NCI-H146 treated with DMSO at 0.1 percent for 48 hours (cell line): ENCODE results near the gene VRK1.

Experiments
- DNase-seq: peaks from one replicate; lab custom pipeline; 2025; ENCODE audit not compliant: unreplicated experiment; lab: John Stamatoyannopoulos, UW

VRK1 gene

DNA sequence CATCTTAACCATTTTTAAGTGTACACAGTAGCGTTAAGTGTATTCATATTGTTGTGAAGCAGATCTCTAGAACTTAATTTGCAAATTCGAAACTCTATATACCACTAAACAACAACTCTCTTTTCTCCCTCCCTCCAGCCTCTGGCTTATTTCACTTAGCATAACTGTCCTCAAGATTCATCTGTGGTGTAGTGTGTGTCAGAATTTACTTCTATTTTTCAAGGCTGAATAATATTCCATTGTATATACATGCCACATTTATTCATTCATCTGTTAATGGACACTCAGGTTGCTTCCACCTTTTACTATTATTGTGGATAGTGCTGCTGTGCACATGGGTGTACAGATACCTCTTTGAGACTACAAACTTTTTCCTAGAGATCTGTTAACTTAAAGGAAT, 26.5 kb downstream of the VRK1 start:
- DNase-seq = no peak

DNA sequence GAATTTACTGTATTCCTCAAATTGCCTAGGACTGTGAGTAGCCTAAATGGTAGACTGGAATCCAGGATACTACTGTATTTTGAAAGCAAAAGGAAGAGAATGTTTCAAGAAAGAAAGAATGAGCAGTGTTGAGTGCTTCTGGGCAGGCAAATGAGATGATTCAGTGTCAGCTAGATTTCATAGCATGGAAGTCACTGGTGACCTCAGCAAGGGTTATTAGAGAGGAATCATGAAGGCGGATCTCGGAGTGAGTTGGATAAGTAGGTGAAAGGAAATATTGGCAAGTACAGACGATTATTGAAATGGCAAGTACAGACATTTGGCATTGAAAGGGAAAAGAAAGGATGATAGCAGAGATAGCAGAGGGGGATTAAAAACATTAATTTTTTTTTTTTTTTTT, 27.1 kb downstream of the VRK1 start:
- DNase-seq = no peak

DNA sequence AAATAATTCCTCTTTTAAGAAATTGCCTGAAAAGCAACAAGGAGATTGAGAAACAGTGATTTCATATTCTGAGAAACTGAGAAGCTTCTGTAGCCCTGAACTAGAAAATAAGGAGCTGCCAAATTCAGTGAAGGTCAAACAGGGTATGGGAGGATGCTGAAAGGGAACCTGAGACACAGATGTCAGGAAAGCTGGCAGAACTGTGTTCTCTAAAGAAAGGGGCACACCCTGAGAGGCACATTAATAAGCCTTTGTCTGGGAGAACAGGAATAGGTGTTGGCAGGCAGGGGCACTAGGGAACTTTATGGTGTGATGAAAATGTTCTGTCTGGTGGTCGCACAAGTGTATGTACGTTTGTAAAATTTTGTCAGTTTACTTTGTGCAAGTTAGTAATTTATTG, 29.6 kb downstream of the VRK1 start:
- no peak for DNase-seq

DNA sequence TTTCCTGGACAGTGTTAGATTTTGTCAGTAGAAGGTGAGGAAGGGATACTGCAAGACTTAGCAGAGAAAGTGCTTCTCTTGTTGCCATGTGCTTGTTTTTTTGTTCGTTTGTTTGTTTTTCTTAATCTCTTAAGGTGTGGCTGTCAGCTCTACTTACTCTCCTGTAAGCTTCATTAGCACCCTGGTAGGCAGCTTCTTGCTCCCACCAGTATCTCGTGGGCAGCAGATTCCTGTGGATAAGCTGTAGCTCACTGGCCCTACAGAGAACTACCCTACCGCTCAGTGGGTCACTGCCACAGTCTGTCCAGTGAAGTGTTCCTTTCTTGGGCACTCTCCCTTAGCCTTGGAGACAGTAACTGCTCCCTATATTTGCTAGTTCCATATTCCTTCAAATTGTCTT, 30.1 kb downstream of the VRK1 start:
- DNase-seq = no peak

DNA sequence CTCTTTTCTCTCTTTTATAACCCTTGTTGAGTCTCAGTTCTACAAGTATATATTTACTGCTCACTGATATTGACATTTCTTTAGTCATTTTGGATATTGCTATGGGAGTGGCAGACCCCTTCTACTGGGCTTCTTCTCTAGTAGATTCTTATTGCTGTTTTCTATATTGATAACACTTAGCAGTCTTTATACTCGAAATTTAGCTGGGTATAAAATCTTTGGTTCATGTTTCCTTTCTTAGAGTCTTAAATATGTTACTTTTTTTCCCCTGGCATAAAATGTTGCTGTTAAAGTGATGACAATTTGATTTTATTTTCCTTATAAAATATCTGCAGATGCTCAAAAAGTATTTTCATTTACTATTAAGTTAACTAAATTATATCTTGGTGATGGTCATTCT, 32.6 kb downstream of the VRK1 start:
- no peak for DNase-seq

DNA sequence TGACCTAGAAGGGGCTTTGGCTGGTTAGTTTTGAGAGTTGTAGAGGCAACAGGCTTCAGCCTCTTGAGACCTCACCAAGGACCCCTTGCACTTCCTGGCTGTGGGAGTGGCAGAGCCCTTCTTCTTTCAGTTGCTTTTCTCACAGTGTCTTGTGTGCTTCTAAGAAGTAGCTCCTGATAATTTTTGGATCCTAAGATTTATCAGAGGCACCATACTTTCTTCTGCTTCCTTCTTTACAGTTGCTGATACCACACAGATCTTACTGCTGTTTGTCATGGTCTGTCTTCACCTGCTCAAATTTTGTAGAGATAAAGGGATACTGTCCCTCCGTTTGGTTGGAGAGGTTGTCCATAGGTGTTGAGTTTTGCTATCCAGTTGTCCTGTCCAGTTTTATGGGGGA, 33.8 kb downstream of the VRK1 start:
- no peak for DNase-seq

DNA sequence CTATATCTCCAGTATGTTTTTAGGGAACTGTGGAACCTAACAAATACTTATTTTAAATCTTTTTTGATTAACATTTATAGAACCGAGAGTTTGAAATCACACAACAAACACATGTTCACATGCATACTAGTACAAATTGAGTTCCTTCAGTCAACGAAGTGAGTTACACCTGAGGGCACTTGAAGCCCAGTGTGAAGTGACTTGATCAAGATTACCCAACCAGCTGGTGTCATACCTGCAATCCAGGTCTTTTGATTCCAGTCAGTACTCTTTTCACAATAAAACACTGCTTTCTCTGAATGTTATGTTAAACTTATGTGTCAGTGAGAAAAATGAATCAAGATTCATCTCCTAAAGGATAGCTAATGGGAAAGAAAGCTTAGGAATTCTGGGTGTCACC, 35.2 kb downstream of the VRK1 start:
- DNase-seq = no peak

DNA sequence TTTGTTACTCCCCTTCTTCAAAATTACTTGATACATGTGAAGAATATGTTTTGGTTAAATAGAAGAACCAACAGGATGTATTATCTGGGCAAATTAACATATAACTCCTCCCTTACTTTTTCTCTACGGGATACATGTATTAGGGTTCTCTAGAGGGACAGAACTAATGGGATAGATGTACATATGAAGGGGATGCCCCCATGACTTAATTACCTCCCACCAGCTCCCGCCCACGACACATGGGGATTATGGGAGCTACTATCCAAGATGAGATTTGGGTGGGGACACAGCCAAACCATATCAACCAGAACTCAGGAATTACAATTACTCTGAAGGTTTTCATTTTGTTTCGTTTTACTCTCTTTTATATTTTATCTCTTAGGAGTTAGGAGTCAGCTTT, 41.3 kb downstream of the VRK1 start:
- DNase-seq = no peak

DNA sequence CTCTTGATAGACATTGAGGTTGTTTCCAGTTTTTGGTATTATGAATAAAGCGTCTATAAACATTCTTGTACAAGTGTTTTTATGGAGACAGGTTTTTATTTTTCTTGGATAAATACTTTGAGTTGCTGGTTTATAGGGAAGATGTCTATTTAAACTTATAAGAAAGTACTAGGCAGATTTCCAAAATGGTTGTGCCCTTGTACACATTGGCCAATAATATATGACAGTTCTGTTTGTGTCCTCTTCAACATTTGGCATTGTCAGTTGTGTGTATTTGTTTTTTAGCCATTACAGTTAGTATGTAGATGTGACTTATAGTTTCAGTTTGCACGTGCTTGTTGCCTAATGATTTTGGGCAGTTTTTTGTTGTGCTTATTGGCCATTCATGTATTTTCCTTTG, 42.1 kb downstream of the VRK1 start:
- DNase-seq = no peak

DNA sequence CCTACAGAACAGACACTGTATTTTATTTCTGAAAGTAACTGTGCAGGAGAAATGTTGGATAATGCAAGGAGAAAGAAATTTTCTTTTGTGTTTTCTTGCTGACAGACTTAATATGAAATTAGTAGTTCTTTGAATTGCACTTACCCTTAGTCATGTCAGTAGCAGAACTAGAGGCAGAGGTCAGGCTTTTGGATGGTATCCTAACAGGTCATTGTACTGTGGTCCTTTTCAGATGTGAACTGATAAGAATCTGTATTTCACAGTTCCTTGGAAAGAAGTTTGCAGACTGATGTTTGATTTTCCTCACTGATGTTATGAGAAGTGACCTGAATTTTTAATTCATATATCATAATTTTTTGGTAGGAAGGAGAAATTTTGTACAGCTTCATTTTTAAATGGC, 46.0 kb downstream of the VRK1 start:
- no peak for DNase-seq

DNA sequence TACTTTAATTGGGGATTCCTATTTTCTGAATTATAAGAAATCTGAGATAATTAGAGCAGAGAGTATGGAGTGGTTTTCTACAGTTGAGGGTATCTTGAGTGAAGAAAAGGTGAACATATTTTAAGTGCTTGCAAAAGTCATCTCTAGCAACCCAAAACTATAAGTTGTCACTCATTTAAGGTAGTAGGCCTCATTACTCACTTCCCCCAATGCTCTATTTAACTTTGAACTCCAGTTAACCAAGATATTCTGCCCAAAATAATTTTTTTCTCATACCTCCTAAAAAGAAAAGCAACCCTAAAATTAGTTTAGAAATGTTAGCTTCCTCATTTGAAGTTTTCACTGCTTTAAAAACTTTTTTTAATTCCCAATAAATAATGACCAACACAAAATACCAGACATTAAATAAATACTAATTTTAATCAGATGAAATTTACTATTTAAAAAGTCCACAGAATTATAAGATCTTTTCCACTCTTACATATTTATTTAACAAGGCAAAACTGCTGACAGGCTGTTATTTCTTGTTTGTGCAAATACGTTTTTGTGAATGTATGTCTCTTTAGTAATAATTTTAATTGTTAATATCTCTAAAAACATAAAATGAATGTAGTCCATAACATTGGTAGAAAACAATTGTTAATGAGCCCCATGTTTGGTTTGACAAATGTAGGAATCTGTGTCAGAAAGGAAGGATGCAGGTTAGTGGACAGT, 47.8 kb downstream of the VRK1 start:
- no peak for DNase-seq

DNA sequence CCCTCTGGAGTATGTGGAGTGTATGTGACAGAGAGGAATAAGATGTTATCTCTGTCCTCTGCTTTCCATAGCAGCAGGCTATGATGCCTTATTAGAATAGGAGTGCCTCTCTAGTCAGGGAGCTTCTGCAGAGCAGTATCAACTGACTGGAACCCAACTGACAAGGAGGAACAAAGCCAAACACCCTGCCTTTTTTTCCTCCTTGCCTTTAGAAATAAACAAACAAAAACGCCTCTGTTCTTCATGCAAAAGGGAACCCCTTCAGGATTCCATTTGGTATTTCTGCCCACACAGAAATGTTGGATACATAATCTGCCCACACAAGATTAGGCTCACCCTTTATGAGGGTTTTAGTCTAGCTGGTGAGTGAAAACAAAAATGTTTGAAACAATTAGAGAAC, 50.3 kb downstream of the VRK1 start:
- DNase-seq = no peak

DNA sequence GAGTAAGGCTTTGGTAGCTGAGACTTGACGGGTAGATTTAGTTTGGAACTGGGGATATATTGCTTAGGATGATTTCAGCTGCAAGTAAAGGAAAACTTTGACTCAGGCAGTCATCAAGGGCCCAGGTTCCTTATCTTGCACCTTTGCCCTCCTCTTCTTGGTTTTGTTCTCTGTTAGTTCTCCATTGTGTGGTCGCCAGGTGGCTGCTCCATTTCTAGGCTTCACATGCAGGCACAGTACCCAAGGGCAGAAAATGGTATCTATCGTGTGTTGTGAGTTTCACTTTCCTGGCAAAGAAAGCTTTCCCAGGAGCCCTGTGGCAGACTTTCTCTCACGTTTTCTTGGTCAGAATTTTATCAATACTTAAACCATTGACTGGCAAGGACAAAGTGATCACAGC, 50.8 kb downstream of the VRK1 start:
- no peak for DNase-seq

DNA sequence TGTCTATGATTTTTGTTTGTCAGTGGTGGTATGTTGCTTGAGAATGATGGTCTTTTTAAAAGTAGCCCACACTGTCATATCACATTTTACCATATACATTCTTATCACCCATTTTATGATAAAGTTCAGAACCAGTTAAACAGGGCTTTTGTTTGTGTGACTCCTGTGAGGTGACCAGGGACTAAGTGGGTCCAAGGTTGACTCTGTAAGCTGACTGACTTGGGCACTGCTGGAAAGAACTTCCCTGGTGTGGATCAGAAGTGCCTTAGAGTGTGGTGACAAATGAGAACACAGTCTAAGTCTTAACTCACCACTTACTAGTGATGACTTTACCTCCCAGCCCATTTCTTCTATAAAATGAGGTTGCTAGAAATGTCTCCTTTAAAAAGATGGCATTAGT, 52.6 kb downstream of the VRK1 start:
- DNase-seq = no peak

DNA sequence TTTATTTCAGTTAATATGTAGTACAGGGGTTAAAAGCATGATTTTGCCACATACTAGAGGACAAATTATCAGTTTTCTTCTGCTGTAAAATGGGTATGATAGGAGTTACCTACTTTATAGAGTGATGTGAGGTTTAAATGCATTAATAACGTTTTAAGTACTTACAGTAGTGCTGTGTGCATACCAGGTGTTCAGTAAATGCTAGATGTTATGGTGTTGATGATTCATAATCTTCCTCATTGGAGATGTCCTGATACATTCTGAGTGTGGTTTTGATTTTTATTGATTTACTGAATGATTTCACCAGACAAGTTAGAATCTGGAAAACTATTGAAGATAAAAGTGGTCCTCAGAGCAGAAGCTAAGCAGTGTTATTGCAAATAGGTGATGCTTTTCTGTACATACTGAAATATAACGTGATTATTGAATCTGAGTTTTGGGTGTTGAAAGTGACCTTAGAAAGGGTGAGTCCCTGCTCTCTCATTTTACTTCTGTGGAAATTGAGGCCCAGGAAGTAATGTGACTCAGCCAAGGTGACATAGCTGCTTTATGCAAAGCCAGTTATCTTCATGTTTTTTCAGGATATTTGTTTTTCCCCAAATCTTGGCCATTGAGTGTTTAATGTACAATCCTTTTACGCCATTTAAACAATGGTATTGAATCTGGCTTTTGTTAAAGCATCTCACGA, 54.7 kb downstream of the VRK1 start:
- DNase-seq = no peak

DNA sequence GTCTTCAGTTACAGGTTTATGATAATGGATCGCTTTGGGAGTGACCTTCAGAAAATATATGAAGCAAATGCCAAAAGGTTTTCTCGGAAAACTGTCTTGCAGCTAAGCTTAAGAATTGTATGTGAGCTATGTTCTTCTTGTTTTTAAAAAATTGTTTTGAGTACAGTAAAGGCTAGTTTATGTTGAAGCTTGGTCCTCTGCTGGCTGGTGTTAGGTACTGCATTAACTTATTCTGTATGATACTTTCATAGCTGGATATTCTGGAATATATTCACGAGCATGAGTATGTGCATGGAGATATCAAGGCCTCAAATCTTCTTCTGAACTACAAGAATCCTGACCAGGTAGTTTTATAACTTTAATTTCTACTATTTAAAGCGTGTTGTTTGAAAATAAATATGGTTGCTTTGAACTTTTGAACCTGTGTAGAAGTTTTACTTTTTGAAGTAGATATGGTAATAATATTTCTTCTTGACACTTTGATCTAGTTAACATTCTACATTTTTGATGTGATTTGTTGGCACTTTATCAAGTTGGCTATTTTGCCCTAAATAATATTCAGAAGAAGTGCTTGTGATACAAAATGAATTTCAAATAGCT, 55.7 kb downstream of the VRK1 start:
- DNase-seq = peak; percentile 2

DNA sequence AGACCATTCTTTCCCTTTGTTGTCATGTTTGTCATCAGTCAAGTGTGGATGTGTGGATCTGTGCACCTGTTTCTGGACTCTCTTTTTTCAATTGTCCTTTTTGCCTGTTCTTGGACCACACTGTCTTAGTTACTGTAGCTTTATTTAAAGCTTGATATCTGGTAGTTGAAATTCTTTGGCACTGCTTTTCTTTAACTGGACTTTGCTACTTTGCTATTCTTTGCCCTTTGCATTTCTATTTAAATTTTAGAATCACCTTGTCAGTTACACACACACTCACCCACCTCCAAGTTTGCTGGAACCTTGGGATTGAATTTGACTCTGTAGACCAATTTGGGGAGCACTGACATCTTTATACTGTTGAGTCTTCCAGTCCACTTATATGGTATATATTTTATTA, 61.5 kb downstream of the VRK1 start:
- DNase-seq = no peak

DNA sequence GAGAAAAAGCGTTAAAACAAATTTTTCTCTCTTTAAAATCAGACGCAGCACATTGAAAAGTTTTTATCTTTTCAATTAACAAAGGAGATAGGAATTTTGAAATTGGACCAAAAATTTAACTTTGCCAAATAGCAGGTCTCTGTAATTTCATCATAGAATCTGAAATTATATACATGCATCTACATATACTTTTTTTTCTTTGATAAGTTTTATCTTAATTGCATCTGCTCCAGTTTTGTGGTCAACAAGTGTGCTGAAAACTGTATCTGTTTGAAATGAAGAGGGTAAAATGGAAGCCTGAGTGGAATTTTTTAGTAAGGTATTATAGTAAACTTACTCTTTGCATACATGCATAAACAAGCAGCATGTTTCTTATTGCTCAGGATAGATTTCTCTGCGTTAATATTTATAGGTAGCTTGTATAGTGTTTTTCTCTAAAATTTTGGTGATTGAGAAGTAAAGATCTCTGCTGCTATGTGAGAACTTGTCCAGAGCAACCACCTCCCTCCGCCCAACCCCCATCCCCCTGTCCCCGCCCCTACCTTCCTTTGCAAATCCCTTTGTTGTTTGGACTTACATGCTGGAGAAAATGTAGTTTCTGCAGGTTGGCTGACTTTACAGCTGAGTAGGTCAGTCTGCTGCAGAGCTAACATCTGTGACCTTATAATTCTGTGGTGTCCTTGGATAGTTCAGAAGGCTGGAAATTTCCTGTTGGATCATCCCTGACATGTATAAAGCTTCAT, 64.6 kb downstream of the VRK1 start:
- no peak for DNase-seq

DNA sequence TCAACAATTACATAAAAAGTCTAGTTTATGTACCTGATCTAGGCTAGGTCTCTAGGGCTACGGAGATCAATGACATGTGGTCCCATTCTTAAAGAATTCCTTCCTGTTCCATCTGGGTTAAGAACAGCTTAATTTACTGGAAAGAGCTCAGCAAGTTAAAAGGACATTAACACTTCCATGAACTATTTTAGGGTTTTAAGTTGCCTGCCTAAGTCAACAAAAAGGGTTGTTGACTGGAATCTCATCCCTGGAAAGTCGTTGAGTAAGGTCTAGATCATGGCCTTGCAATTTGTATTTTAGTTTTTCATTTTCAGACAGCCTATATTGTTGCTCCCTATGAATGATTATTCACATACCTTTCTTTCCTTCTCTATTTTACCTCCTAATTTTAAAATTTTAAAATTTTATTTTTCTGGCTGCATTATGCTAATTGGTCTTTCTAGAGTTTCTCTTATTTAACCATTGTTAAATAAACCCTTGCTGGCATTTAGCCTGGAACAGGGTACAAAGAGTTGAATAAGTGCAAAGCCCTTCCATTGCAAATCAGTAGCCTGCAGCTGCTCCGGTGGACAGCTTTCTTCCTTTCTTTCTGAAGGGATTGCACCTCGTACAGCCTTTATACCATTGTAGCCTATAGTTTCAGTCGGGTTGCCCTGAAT, 66.3 kb downstream of the VRK1 start:
- DNase-seq = no peak

DNA sequence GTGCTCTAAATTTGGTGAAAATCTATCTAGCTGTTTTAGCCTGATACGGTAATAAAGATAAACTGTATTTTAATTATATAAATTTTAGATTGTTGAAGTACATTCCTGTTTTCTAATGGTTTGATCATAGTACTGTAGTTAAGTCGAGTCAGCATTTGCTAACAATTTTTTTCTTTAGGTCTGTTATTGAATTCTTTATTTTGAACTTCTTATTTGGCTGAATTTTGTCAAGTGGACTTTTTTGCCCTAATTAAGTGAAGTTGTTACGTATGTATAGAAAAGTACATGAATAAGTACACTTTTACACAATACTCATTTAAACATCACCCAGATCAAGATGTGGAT, 66.8 kb downstream of the VRK1 start:
- DNase-seq = no peak

DNA sequence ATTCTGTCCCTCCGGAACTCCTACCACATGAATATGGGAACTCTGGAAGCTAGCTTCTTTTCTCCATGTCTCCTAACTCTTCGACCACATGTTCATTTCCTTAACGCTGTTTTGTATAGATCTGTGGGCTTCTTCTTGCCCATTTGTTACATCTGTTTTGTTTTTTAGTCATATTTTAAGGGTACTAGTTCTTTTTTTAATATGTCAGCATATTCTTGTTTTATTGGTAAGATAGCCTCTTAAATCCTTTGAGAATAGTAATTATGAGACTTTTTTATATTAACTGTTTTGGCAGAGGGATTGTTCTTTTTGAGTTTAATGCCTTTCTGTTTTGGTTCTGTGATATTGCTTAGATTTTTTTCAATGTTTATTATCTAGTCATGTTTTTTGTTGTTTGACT, 70.5 kb downstream of the VRK1 start:
- DNase-seq = no peak

DNA sequence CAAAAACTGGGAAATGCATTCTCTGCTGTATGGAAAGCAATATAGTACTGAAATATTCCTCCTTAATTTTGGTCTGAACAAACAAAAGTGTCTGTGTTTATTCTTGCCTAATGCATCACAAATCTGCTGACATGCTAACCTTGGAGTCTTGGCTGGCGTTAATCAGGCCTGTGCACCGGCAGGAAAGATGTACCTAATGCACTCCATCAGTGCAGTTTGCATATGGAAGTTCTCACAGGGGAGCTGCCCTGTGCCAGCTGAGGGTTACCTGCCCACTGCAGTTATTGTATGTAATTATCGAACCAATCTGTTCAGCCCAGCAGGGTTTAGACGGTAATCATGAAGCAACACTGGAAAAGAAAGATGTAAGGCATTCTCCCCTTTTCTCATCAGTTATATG, 76.9 kb downstream of the VRK1 start:
- no peak for DNase-seq
